ENCODE results near the gene MAP2K6.

The MAP2K6 gene

GRCh38 chr17:69454051-69454450 is 39.6 kb downstream of the MAP2K6 start:
- Histone ChIP-seq H3K9ac (ENCODE audit: low read depth, low read length, poor library complexity) (no peak overlapping the region), H2BK12ac (ENCODE audit: low read length) (no peak overlapping the region), H3K18ac (ENCODE audit: low read length) (no peak overlapping the region), H3K4me2 (ENCODE audit: insufficient read depth, low read length, poor library complexity, severe bottlenecking) (no peak overlapping the region), H2AFZ (ENCODE audit: low read length) (no peak overlapping the region), H3K27ac (replicated peaks; ENCODE audit: low read length) (no peak overlapping the region), H4K8ac (ENCODE audit: low read depth, low read length) (no peak overlapping the region), H3K4me1 (ENCODE audit: control insufficient read depth in 2 of 2, insufficient read depth in 1 of 2, low read depth in 1 of 2, low read length in 2 of 2) (peaks cover 7 to 11% of the 10 kb centered on the region in 2 donors), H3K23ac (ENCODE audit: low read depth, low read length, poor library complexity) (no peak overlapping the region), H3K4me3 (ENCODE audit: low read length in 2 of 2) (no peak overlapping the region), H2BK120ac (ENCODE audit: low read depth, low read length) (no peak overlapping the region), H2AK5ac (ENCODE audit: low read depth, low read length) (no peak overlapping the region), H3K14ac (ENCODE audit: low read length) (no peak overlapping the region), H4K91ac (ENCODE audit: low read depth, low read length, poor library complexity) (no peak overlapping the region), H2BK5ac (ENCODE audit: low read length) (no peak overlapping the region), H3K36me3 (replicated peaks in 1 of 2; ENCODE audit: control insufficient read depth in 2 of 2, insufficient read depth in 2 of 2, low read length in 2 of 2) (no peaks in the 10 kb centered on the region), H3K9me3 (replicated peaks in 1 of 2; ENCODE audit: control insufficient read depth in 2 of 2, insufficient read depth in 1 of 2, low read depth in 1 of 2, low read length in 2 of 2) (no peaks in the 10 kb centered on the region), H3K27me3 (ENCODE audit: control insufficient read depth in 3 of 3, insufficient read depth in 3 of 3, low read depth in 1 of 3, low read length in 3 of 3) (no peaks in the 10 kb centered on the region), H2BK15ac (ENCODE audit: low read length) (no peak overlapping the region), H3K79me1 (ENCODE audit: low read depth, low read length) (peaks cover 2% of the 10 kb centered on the region), H3K4ac (ENCODE audit: low read length) (no peak overlapping the region)
- no peak for DNase-seq (ENCODE audit: low spot score)
- no CpG with 5 or more reads among the region's 4 CpGs for WGBS, 2 donors (ENCODE audit: extremely low coverage in 2 of 2, insufficient read length in 2 of 2, insufficient replicate concordance in 1 of 2)

- no peak overlapping the region for H4K8ac ChIP-seq (ENCODE audit: low read depth, low read length)
- no peak overlapping the region for H3K4me3 ChIP-seq (ENCODE audit: low read length in 2 of 2)
- no peak overlapping the region for H4K91ac ChIP-seq (ENCODE audit: low read depth, low read length, poor library complexity)
- peaks cover 7 to 11% of the 10 kb centered on the region in 2 donors for H3K4me1 ChIP-seq (ENCODE audit: control insufficient read depth in 2 of 2, insufficient read depth in 1 of 2, low read depth in 1 of 2, low read length in 2 of 2)
- no peak overlapping the region for H3K14ac ChIP-seq (ENCODE audit: low read length)
- WGBS, 2 donors (ENCODE audit: extremely low coverage in 2 of 2, insufficient read length in 2 of 2, insufficient replicate concordance in 1 of 2): no CpG with 5 or more reads among the region's 1 CpG
- H3K18ac ChIP-seq (ENCODE audit: low read length): no peak overlapping the region
- H3K27ac ChIP-seq (replicated peaks; ENCODE audit: low read length): no peak overlapping the region
- DNase-seq (ENCODE audit: low spot score): no peak
- H2AFZ ChIP-seq (ENCODE audit: low read length): no peak overlapping the region
- H3K4ac ChIP-seq (ENCODE audit: low read length): no peak overlapping the region
- H3K9ac ChIP-seq (ENCODE audit: low read depth, low read length, poor library complexity): no peak overlapping the region
- H3K27me3 ChIP-seq (ENCODE audit: control insufficient read depth in 3 of 3, insufficient read depth in 3 of 3, low read depth in 1 of 3, low read length in 3 of 3): no peaks in the 10 kb centered on the region
- H3K23ac ChIP-seq (ENCODE audit: low read depth, low read length, poor library complexity): no peak overlapping the region
- no peak overlapping the region for H2BK120ac ChIP-seq (ENCODE audit: low read depth, low read length)
- no peaks in the 10 kb centered on the region for H3K36me3 ChIP-seq (replicated peaks in 1 of 2; ENCODE audit: control insufficient read depth in 2 of 2, insufficient read depth in 2 of 2, low read length in 2 of 2)
- no peak overlapping the region for H3K4me2 ChIP-seq (ENCODE audit: insufficient read depth, low read length, poor library complexity, severe bottlenecking)
- no peaks in the 10 kb centered on the region for H3K9me3 ChIP-seq (replicated peaks in 1 of 2; ENCODE audit: control insufficient read depth in 2 of 2, insufficient read depth in 1 of 2, low read depth in 1 of 2, low read length in 2 of 2)
- peaks cover 2% of the 10 kb centered on the region for H3K79me1 ChIP-seq (ENCODE audit: low read depth, low read length)
- no peak overlapping the region for H2AK5ac ChIP-seq (ENCODE audit: low read depth, low read length)
- H2BK12ac ChIP-seq (ENCODE audit: low read length): no peak overlapping the region
- H2BK5ac ChIP-seq (ENCODE audit: low read length): no peak overlapping the region
- no peak overlapping the region for H2BK15ac ChIP-seq (ENCODE audit: low read length)
These were observed 40.5 kb downstream of the MAP2K6 start for GRCh38 chr17:69455040-69455439.

- H2BK120ac ChIP-seq (ENCODE audit: low read depth, low read length): no peak overlapping the region
- no peak overlapping the region for H2AK5ac ChIP-seq (ENCODE audit: low read depth, low read length)
- H3K23ac ChIP-seq (ENCODE audit: low read depth, low read length, poor library complexity): no peak overlapping the region
- no peak overlapping the region for H2AFZ ChIP-seq (ENCODE audit: low read length)
- H2BK15ac ChIP-seq (ENCODE audit: low read length): no peak overlapping the region
- no CpG with 5 or more reads among the region's 3 CpGs for WGBS, 2 donors (ENCODE audit: extremely low coverage in 2 of 2, insufficient read length in 2 of 2, insufficient replicate concordance in 1 of 2)
- H3K27me3 ChIP-seq (ENCODE audit: control insufficient read depth in 3 of 3, insufficient read depth in 3 of 3, low read depth in 1 of 3, low read length in 3 of 3): no peaks in the 10 kb centered on the region
- H4K8ac ChIP-seq (ENCODE audit: low read depth, low read length): no peak overlapping the region
- H3K9ac ChIP-seq (ENCODE audit: low read depth, low read length, poor library complexity): no peak overlapping the region
- no peak overlapping the region for H3K4me3 ChIP-seq (ENCODE audit: low read length in 2 of 2)
- H3K36me3 ChIP-seq (replicated peaks in 1 of 2; ENCODE audit: control insufficient read depth in 2 of 2, insufficient read depth in 2 of 2, low read length in 2 of 2): no peaks in the 10 kb centered on the region
- peaks cover 2% of the 10 kb centered on the region for H3K79me1 ChIP-seq (ENCODE audit: low read depth, low read length)
- no peaks in the 10 kb centered on the region for H3K9me3 ChIP-seq (replicated peaks in 1 of 2; ENCODE audit: control insufficient read depth in 2 of 2, insufficient read depth in 1 of 2, low read depth in 1 of 2, low read length in 2 of 2)
- no peak overlapping the region for H3K4ac ChIP-seq (ENCODE audit: low read length)
- DNase-seq (ENCODE audit: low spot score): no peak
- H2BK5ac ChIP-seq (ENCODE audit: low read length): no peak overlapping the region
- H3K14ac ChIP-seq (ENCODE audit: low read length): no peak overlapping the region
- no peak overlapping the region for H4K91ac ChIP-seq (ENCODE audit: low read depth, low read length, poor library complexity)
- H3K18ac ChIP-seq (ENCODE audit: low read length): no peak overlapping the region
- no peak overlapping the region for H3K27ac ChIP-seq (replicated peaks; ENCODE audit: low read length)
- no peak overlapping the region for H2BK12ac ChIP-seq (ENCODE audit: low read length)
- H3K4me2 ChIP-seq (ENCODE audit: insufficient read depth, low read length, poor library complexity, severe bottlenecking): no peak overlapping the region
- H3K4me1 ChIP-seq (ENCODE audit: control insufficient read depth in 2 of 2, insufficient read depth in 1 of 2, low read depth in 1 of 2, low read length in 2 of 2): peaks cover 4 to 6% of the 10 kb centered on the region in 2 donors
These were observed 43.1 kb downstream of the MAP2K6 start for GRCh38 chr17:69457603-69458002.

GRCh38 chr17:69460963-69461922 is 46.7 kb downstream of the MAP2K6 start:
- no peak overlapping the region for H3K4ac ChIP-seq (ENCODE audit: low read length)
- no peak overlapping the region for H2AK5ac ChIP-seq (ENCODE audit: low read depth, low read length)
- no CpG with 5 or more reads among the region's 12 CpGs for WGBS, 2 donors (ENCODE audit: extremely low coverage in 2 of 2, insufficient read length in 2 of 2, insufficient replicate concordance in 1 of 2)
- H3K18ac ChIP-seq (ENCODE audit: low read length): no peak overlapping the region
- no peaks in the 10 kb centered on the region for H3K27me3 ChIP-seq (ENCODE audit: control insufficient read depth in 3 of 3, insufficient read depth in 3 of 3, low read depth in 1 of 3, low read length in 3 of 3)
- H2BK120ac ChIP-seq (ENCODE audit: low read depth, low read length): no peak overlapping the region
- H3K4me1 ChIP-seq (ENCODE audit: control insufficient read depth in 2 of 2, insufficient read depth in 1 of 2, low read depth in 1 of 2, low read length in 2 of 2): peaks cover 4 to 6% of the 10 kb centered on the region in 2 donors
- no peaks in the 10 kb centered on the region for H3K36me3 ChIP-seq (replicated peaks in 1 of 2; ENCODE audit: control insufficient read depth in 2 of 2, insufficient read depth in 2 of 2, low read length in 2 of 2)
- DNase-seq (ENCODE audit: low spot score): no peak
- no peak overlapping the region for H3K4me3 ChIP-seq (ENCODE audit: low read length in 2 of 2)
- peak overlapping the region; percentile 53 for H2AFZ ChIP-seq (ENCODE audit: low read length)
- no peak overlapping the region for H2BK12ac ChIP-seq (ENCODE audit: low read length)
- H3K79me1 ChIP-seq (ENCODE audit: low read depth, low read length): no peaks in the 10 kb centered on the region
- no peak overlapping the region for H3K4me2 ChIP-seq (ENCODE audit: insufficient read depth, low read length, poor library complexity, severe bottlenecking)
- no peak overlapping the region for H3K14ac ChIP-seq (ENCODE audit: low read length)
- no peak overlapping the region for H3K27ac ChIP-seq (replicated peaks; ENCODE audit: low read length)
- no peak overlapping the region for H3K9ac ChIP-seq (ENCODE audit: low read depth, low read length, poor library complexity)
- no peak overlapping the region for H2BK5ac ChIP-seq (ENCODE audit: low read length)
- no peak overlapping the region for H2BK15ac ChIP-seq (ENCODE audit: low read length)
- H4K8ac ChIP-seq (ENCODE audit: low read depth, low read length): no peak overlapping the region
- no peaks in the 10 kb centered on the region for H3K9me3 ChIP-seq (replicated peaks in 1 of 2; ENCODE audit: control insufficient read depth in 2 of 2, insufficient read depth in 1 of 2, low read depth in 1 of 2, low read length in 2 of 2)
- H4K91ac ChIP-seq (ENCODE audit: low read depth, low read length, poor library complexity): no peak overlapping the region
- H3K23ac ChIP-seq (ENCODE audit: low read depth, low read length, poor library complexity): no peak overlapping the region
